Lower lobe of right lung (tissue), 2 donors: ENCODE data around the gene C14orf119. TPM values are rescaled to one million over a fixed set of nuclear protein-coding genes. Genes with fewer than 3 reads are reported as not detected.

Source experiments
- ATAC-seq, 2 donors: fragments of 200-7000 bp; cut with Tn5 transposase; one replicate each; pipeline ENCODE4 v1.9.1; 2020 to 2022; ENCODE audit warnings: mild to moderate bottlenecking in 2 of 2, moderate library complexity in 2 of 2
- DNase-seq: peaks from one replicate; pipeline ENCODE4 v3.0.0-alpha.2; 2020
- H3K27ac ChIP-seq: fragments of 200-600 bp; one replicate; pipeline ENCODE4 v1.8.0; 2022
- H3K27me3 ChIP-seq: fragments of 200-600 bp; one replicate; pipeline ENCODE4 v1.8.0; 2022; ENCODE audit warnings: low read depth
- H3K36me3 ChIP-seq: fragments of 200-600 bp; one replicate; pipeline ENCODE4 v1.8.0; 2022; ENCODE audit warnings: mild to moderate bottlenecking
- H3K4me1 ChIP-seq: fragments of 200-600 bp; one replicate; pipeline ENCODE4 v1.8.0; 2022
- H3K4me3 ChIP-seq: fragments of 200-600 bp; one replicate; pipeline ENCODE4 v1.8.0; 2022; ENCODE audit warnings: mild to moderate bottlenecking
- H3K9me3 ChIP-seq: fragments of 200-600 bp; one replicate; pipeline ENCODE4 v1.8.0; 2022
- CTCF ChIP-seq: fragments of 200-600 bp; IDR thresholded peaks from one replicate; pipeline ENCODE4 v1.8.0; 2022; ENCODE audit warnings: antibody characterized with exemption, mild to moderate bottlenecking
- intact Hi-C: fragments of 100-400 bp; cut with DNase I; formaldehyde crosslinking; loops from one replicate; pipeline ENCODE4 v1.11.0; 2022
- total RNA-seq: library from RNA; stranded (reverse); fragmentation: NEBNext Ultra II Directional; extraction: Animal tissue kit (Norgen Biotek cat#: 25700); gene quantifications from one replicate; pipeline ENCODE4 v1.2.1, GENCODE V29; 2021
- donor health status: DM: no; HTN: yes; CAD: no; lungs with severe emphysema.

C14orf119 gene
- total RNA-seq, 1 donor from 2014 or later, result 53.3 TPM

DNA sequence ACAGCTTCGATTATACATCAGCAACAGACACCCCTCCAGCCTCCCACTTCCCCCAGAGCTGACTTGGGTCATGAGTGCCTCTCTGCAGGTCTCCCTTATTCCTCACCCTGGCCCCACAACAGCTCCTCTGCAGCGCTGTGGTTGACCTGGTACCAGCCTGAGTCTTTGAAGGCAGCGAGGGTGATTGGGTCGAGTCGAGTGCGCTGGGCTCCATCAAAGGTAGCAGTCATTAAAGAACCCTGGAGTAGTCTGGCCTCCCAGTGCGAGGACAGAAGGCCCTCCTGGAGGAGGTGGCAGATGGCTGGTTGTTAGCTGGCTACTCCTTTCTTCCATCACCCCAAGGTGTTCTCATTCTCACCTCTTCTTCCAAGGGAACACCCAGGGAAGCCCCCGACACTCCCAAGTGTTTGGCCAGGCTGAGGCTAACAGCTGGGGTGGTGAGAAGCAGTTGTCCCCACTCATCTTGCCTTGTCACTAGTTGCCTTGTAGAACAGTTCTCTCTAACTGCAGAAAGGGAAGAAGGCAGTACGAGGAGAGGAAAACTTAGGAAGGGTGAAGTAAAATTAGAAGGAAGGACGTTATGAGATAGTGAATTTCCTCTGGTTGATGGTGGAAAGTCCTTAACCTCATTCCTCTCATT is 6.8 kb downstream of the C14orf119 start:
- no peak for DNase-seq
- Histone ChIP-seq H3K4me1 (peaks cover 26% of the 10 kb centered on the region), H3K9me3 (no peaks in the 10 kb centered on the region), H3K27ac (no peak overlapping the region), H3K36me3 (peaks cover 21% of the 10 kb centered on the region), H3K4me3 (no peak overlapping the region), H3K27me3 (no peaks in the 10 kb centered on the region)
- ATAC-seq, result no peak
- intact Hi-C loops, result no loop called here
- no peak for TF ChIP-seq CTCF

DNA sequence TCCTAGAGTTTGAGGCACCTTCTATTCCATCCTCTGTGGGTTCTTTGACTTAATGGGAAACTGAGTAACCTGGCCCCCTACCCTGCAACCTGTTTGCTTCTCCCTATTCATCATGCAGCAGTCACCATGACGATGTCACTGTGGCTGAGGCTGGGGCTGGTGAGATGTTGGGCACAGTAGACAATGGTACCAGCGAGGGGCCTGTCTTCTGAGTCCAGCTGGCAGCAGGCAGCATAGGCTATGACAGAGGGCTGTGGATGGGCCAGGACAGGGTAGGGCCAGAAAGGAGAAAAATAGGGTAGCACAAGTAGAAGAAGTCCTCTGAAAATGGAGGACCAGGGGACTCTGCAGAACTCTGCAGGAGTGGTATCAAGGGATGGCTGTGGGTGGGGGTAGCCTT is 7.5 kb downstream of the C14orf119 start:
- no peak overlapping the region for H3K4me3 ChIP-seq
- DNase-seq (no peak), ATAC-seq (no peak)
- H3K36me3 ChIP-seq, result peaks cover 17% of the 10 kb centered on the region
- H3K9me3 ChIP-seq, result no peaks in the 10 kb centered on the region
- intact Hi-C loops, result no loop called here
- H3K27ac ChIP-seq, result no peak overlapping the region
- no peaks in the 10 kb centered on the region for H3K27me3 ChIP-seq
- H3K4me1 ChIP-seq, result peaks cover 19% of the 10 kb centered on the region
- no peak for TF ChIP-seq CTCF

DNA sequence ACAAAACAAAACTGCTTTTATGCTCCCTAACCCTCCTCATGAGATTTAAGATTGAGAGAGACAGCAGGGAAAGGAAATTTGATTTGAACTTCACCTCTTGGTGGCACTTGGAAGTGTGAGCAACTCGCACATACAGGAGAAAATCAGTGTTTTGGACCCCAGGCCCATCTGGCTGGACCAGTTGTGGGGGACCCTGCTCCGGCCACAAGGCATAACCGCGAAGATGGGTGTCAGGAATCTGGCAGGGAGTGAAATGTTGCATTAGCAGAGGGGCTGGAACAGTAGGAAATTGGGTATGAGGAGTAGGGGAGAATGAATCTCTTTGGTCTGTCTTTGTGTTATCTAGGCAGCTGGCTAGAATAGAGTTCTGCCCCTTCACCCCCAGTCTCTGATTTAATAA is 8.3 kb downstream of the C14orf119 start:
- Histone ChIP-seq H3K4me1 (peaks cover 14% of the 10 kb centered on the region), H3K36me3 (peaks cover 9% of the 10 kb centered on the region), H3K27me3 (no peaks in the 10 kb centered on the region), H3K27ac (no peak overlapping the region), H3K9me3 (no peaks in the 10 kb centered on the region), H3K4me3 (no peak overlapping the region)
- DNase-seq (no peak), ATAC-seq (no peak)
- TF ChIP-seq CTCF, result no peak
- intact Hi-C loops, result no loop called here

GRCh38 chr14:23104070-23104590 is 8.8 kb downstream of the C14orf119 start:
- H3K27me3 ChIP-seq, result no peaks in the 10 kb centered on the region
- H3K27ac ChIP-seq, result no peak overlapping the region
- H3K36me3 ChIP-seq, result peaks cover 3% of the 10 kb centered on the region
- TF ChIP-seq CTCF, result no peak
- no peak overlapping the region for H3K4me3 ChIP-seq
- DNase-seq (no peak), ATAC-seq (no peak)
- intact Hi-C loops, result no loop called here
- H3K4me1 ChIP-seq, result peaks cover 9% of the 10 kb centered on the region
- no peaks in the 10 kb centered on the region for H3K9me3 ChIP-seq

DNA sequence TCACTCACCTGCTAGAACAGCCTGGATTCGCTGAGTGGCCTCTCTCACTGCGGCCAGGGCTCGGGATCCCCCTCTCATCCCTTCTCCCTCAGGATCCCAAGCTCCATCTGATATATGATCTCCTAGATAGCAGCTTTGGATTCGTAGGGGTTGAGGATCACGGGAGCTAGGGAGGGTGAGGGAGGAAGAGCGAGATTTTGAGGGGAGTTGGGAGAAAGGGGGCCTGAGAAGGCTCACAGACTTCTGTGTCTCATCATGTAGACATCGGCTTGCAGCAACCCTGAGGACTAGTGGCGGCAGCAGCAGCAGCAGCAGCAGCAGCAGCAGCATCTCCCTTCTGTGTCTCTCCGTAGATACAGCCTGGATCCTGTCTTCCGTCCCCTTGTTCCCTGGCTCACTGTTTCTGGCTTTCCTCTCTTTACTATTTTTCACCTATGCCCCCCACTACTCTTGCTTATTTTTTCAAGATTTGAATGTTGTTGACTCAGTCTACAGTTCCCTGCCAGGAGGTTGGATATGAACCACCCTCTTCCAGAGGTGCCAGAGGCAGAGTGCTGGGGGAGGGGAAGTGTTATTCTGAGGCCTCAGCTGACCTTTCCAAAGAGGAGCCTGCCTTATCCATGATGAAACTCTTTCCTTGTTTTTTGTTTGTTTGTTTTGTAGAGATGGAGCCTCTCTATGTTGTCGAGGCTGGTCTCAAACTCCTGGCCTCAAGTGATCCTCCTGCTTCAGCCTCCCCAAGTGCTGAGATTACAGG is 9.5 kb downstream of the C14orf119 start, which contains the start of gene CIROP:
Gene CIROP (minus strand): TSS at position 399 of the 757 bp plus-strand sequence. CDS start 69 bp downstream, at position 330.
- H3K27ac ChIP-seq, result peak within 1 kb of the TSS; percentile 31
- no peak for TF ChIP-seq CTCF
- peaks cover 5% of the 10 kb centered on the region for H3K4me1 ChIP-seq
- intact Hi-C loops, result no loop called here
- no peaks in the 10 kb centered on the region for H3K9me3 ChIP-seq
- H3K4me3 ChIP-seq, result no peak within 1 kb of the TSS
- ATAC-seq (no peak), DNase-seq (no peak)
- H3K27me3 ChIP-seq, result no peaks in the 10 kb centered on the region
- H3K36me3 ChIP-seq, result no peaks in the 10 kb centered on the region
